Gastroesophageal sphincter (tissue), 3 donors: ENCODE results near the gene ATP5MC3.

Source experiments
- POLR2A ChIP-seq, 2 donors: fragments of 450-650 bp; IDR thresholded peaks; one replicate each; pipeline ENCODE4 v1.6.1; 2017; ENCODE audit warnings: antibody characterized with exemption in 2 of 2, mild to moderate bottlenecking in 2 of 2, moderate library complexity in 1 of 2
- TF ChIP-seq, protein P1 (sequence below), 4 experiments: fragments of 200-600 bp in 2 of 4; fragments of 450-650 bp in 2 of 4; sonication (generic) in 1 of 4; IDR thresholded peaks; one replicate each; pipeline ENCODE4 v1.5.1; 2017 to 2019; ENCODE audit warnings: antibody characterized with exemption in 4 of 4, mild to moderate bottlenecking in 2 of 4, moderate library complexity in 2 of 4

DNA sequence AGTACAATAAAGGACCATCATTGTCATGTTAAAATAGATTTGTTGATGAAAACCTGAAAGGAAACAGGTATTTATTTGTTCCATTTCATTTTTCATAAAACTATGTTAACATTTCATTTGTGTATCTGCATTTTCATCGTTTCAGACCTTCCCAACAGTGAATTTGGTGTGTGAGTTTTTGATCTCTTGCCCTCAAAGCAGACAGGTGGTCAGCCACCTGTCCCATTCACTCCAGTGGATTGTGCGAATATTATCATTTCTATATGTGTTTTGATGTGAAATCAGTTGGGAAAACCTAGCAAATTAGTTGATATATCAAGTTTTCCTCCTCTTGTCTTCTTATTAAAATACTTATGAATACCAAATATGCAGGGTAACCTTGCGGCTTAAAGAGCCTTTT is 25.4 kb upstream of the ATP5MC3 start:
- TF ChIP-seq, protein P1, sequence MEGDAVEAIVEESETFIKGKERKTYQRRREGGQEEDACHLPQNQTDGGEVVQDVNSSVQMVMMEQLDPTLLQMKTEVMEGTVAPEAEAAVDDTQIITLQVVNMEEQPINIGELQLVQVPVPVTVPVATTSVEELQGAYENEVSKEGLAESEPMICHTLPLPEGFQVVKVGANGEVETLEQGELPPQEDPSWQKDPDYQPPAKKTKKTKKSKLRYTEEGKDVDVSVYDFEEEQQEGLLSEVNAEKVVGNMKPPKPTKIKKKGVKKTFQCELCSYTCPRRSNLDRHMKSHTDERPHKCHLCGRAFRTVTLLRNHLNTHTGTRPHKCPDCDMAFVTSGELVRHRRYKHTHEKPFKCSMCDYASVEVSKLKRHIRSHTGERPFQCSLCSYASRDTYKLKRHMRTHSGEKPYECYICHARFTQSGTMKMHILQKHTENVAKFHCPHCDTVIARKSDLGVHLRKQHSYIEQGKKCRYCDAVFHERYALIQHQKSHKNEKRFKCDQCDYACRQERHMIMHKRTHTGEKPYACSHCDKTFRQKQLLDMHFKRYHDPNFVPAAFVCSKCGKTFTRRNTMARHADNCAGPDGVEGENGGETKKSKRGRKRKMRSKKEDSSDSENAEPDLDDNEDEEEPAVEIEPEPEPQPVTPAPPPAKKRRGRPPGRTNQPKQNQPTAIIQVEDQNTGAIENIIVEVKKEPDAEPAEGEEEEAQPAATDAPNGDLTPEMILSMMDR (IDR thresholded peaks at IDR 0.05), result no peak
- TF ChIP-seq POLR2A (IDR thresholded peaks at IDR 0.05), result no peak
